Keratinocyte (primary cell): Measurements from ENCODE around the gene ETV3. TPM values are rescaled to one million over a fixed set of nuclear protein-coding genes. Genes with fewer than 3 reads are reported as not detected.

Experiments used
- DNase-seq: peaks from one replicate; pipeline ENCODE4 v3.0.0-alpha.2; 2011; ENCODE audit warnings: low read depth, missing footprints, low spot score
- FAIRE-seq: peaks from 2 replicates; lab custom pipeline; 2011; peaks lifted over from hg19 to GRCh38; lab: Jason Lieb, UNC
- H2AFZ ChIP-seq: 2 replicates; pipeline ENCODE4 v1.6.0; 2012; ENCODE audit warnings: low read length, control low read depth, inconsistent platforms; ENCODE audit not compliant: control insufficient read depth
- H3K27ac ChIP-seq: 2 replicates; pipeline ENCODE4 v1.5.1; 2011; ENCODE audit warnings: low read length; ENCODE audit not compliant: control insufficient read depth, insufficient read depth
- H3K27me3 ChIP-seq: 3 replicates; pipeline ENCODE4 v1.6.0; 2011; ENCODE audit warnings: low read length; ENCODE audit not compliant: control insufficient read depth, insufficient read depth; ENCODE audit errors: extremely low read depth
- H3K36me3 ChIP-seq, 2 experiments: 2 replicates in 1 of 2; 3 replicates in 1 of 2; pipeline ENCODE4 v1.5.1; 2011; ENCODE audit warnings: low read length in 2 of 2, mild to moderate bottlenecking in 1 of 2; ENCODE audit not compliant: control insufficient read depth in 2 of 2, insufficient read depth in 2 of 2; ENCODE audit errors: extremely low read depth in 1 of 2
- H3K4me1 ChIP-seq: 3 replicates; pipeline ENCODE4 v1.5.1; 2011; ENCODE audit warnings: low read length; ENCODE audit not compliant: control insufficient read depth, insufficient read depth; ENCODE audit errors: extremely low read depth
- H3K4me2 ChIP-seq: 3 replicates; pipeline ENCODE4 v1.6.0; 2011; ENCODE audit warnings: low read depth, low read length; ENCODE audit not compliant: control insufficient read depth, insufficient read depth; ENCODE audit errors: extremely low read depth
- H3K4me3 ChIP-seq, 3 experiments: fragments of 200-600 bp in 1 of 3; sonication (generic) in 1 of 3; 2 replicates in 2 of 3; 3 replicates in 1 of 3; pipeline ENCODE4 v1.5.1; 2011 to 2016; ENCODE audit warnings: low read length in 3 of 3, mild to moderate bottlenecking in 3 of 3, control low read depth in 2 of 3, inconsistent platforms in 1 of 3, low read depth in 1 of 3, mixed read lengths in 1 of 3, mixed run types in 1 of 3, moderate library complexity in 1 of 3; ENCODE audit not compliant: control insufficient read depth in 2 of 3, insufficient read depth in 2 of 3; ENCODE audit errors: extremely low read depth in 1 of 3
- H3K79me2 ChIP-seq: 2 replicates; pipeline ENCODE4 v1.6.0; 2012; ENCODE audit warnings: low read length; ENCODE audit not compliant: control insufficient read depth, insufficient read depth
- H3K9ac ChIP-seq: 3 replicates; pipeline ENCODE4 v1.6.0; 2011; ENCODE audit warnings: low read length; ENCODE audit not compliant: control insufficient read depth, insufficient read depth; ENCODE audit errors: extremely low read depth
- H3K9me1 ChIP-seq: 3 replicates; pipeline ENCODE4 v1.6.0; 2011; ENCODE audit warnings: low read length; ENCODE audit not compliant: control insufficient read depth, insufficient read depth; ENCODE audit errors: extremely low read depth
- H3K9me3 ChIP-seq: 2 replicates; pipeline ENCODE4 v1.5.1; 2012; ENCODE audit warnings: low read depth, low read length; ENCODE audit not compliant: control insufficient read depth
- H4K20me1 ChIP-seq: 3 replicates; pipeline ENCODE4 v1.6.0; 2011; ENCODE audit warnings: low read length; ENCODE audit not compliant: control insufficient read depth, insufficient read depth; ENCODE audit errors: extremely low read depth
- EZH2 ChIP-seq: IDR thresholded peaks from one replicate; pipeline ENCODE4 v1.6.1; 2012; ENCODE audit warnings: inconsistent platforms, mild to moderate bottlenecking, low read length, moderate library complexity
- dilution Hi-C: fragments of 300-500 bp; cut with MboI; formaldehyde crosslinking; loops from one replicate; pipeline ENCODE4 v1.7.0; 2020; ENCODE audit warnings: low sequenced_read_pairs; ENCODE audit not compliant: extremely low pct_ligation_motif_present
- polyA plus RNA-seq, 5 experiments: library from polyadenylated mRNA; depleted of rRNA in 3 of 5; stranded (reverse) in 3 of 5; stranded (forward) in 1 of 5; unstranded in 1 of 5; fragments of >200 nt; gene quantifications; 1 replicate in 1 of 5; 2 replicates in 3 of 5; 3 replicates in 1 of 5; pipeline versions ENCODE4 v1.2.1 to v1.2.3, GENCODE V29; 2011 to 2012; ENCODE audit warnings: missing spikeins in 2 of 5, low read depth in 1 of 5, low replicate concordance in 1 of 5
- TF ChIP-seq, protein P1 (sequence below), 3 experiments: IDR thresholded peaks in 1 of 3; conservative IDR thresholded peaks in 1 of 3; optimal IDR thresholded peaks in 1 of 3; 2 replicates in 2 of 3; 3 replicates in 1 of 3; pipeline versions ENCODE3 to v1.5.1; 2011; ENCODE audit warnings: low read length in 3 of 3, mild to moderate bottlenecking in 3 of 3, moderate library complexity in 2 of 3, control low read depth in 1 of 3, inconsistent platforms in 1 of 3; ENCODE audit not compliant: insufficient read depth in 2 of 3; ENCODE audit errors: extremely low read depth in 1 of 3

ETV3 gene
- polyA plus RNA-seq, 1 donor (not counting 4 experiments of a cell fraction or from before 2014, with no cell fraction given), result 22.3 TPM

DNA sequence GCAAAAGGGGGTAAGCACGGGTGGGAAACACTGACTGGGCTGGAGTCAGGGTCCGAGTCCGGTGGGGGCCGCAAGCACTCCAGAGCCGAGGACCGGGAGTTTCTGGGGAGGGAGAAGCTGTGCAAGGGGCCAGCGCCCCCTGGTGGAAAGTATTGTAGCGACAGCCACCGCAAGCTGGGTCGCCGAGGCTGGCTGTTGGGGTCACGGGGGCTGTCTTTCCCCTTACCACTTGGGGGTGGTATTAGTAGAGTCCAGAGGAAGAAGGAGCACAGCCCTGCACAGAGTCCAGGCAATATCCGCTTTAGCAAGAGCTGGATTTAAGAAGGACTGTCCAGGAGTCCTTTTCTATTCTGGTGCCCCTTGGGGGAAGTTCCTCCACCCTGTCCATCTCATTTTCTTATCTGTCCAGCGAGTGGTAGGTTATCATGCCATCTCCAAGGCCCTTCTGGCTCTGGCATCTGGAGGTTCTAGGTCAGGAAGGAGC is 17.9 kb upstream of the ETV3 start:
- dilution Hi-C loops, result no loop called here
- peak overlapping the region; percentile 79 for H2AFZ ChIP-seq
- H3K9ac ChIP-seq, result no peak overlapping the region

DNA sequence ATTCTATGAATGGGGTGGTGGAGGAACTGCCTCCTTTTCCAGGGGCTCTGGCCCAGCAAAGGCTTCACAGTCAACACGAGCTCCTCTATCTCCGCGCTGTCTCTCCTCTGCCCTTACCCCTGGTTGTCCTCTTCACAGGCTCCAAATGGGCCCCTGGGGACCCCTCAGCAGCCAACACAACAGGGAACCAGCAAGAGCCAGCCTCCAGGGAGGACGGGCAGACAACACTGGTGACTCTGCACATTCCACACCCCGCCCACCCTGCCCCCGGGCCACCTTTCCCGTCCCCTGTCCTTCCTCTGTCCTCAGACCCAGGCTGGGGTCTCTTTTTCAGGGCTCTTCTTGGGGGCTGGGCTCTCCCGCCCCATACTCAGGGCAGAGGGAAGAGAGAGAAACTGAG is 17.5 kb upstream of the ETV3 start:
- no peak overlapping the region for H3K27ac ChIP-seq
- FAIRE-seq (no peak), DNase-seq (no peak)
- TF ChIP-seq EZH2, result no peak
- TF ChIP-seq, protein P1, sequence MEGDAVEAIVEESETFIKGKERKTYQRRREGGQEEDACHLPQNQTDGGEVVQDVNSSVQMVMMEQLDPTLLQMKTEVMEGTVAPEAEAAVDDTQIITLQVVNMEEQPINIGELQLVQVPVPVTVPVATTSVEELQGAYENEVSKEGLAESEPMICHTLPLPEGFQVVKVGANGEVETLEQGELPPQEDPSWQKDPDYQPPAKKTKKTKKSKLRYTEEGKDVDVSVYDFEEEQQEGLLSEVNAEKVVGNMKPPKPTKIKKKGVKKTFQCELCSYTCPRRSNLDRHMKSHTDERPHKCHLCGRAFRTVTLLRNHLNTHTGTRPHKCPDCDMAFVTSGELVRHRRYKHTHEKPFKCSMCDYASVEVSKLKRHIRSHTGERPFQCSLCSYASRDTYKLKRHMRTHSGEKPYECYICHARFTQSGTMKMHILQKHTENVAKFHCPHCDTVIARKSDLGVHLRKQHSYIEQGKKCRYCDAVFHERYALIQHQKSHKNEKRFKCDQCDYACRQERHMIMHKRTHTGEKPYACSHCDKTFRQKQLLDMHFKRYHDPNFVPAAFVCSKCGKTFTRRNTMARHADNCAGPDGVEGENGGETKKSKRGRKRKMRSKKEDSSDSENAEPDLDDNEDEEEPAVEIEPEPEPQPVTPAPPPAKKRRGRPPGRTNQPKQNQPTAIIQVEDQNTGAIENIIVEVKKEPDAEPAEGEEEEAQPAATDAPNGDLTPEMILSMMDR (optimal IDR thresholded peaks at IDR 0.05 in 1 of 3, IDR thresholded peaks at IDR 0.05 in 1 of 3, conservative IDR thresholded peaks at IDR 0.05 in 1 of 3; ENCODE audit: extremely low read depth in 1 of 3, insufficient read depth in 2 of 3, low read length in 3 of 3), result no peak
- H2AFZ ChIP-seq, result peak overlapping the region; percentile 79
- H3K9me3 ChIP-seq, result no peaks in the 10 kb centered on the region
- dilution Hi-C loops, result no loop called here
- no peaks in the 10 kb centered on the region for H4K20me1 ChIP-seq
- no peak overlapping the region for H3K4me3 ChIP-seq
- H3K9ac ChIP-seq, result no peak overlapping the region
- no peaks in the 10 kb centered on the region for H3K9me1 ChIP-seq
- no peaks in the 10 kb centered on the region for H3K79me2 ChIP-seq
- no peaks in the 10 kb centered on the region for H3K36me3 ChIP-seq
- no peaks in the 10 kb centered on the region for H3K27me3 ChIP-seq
- peaks cover 33% of the 10 kb centered on the region for H3K4me1 ChIP-seq
- peak overlapping the region; percentile 59 for H3K4me2 ChIP-seq

More for the DNA sequence above, 17.9 kb upstream of the ETV3 start:
- DNase-seq (no peak), FAIRE-seq (no peak)
- H3K4me3 ChIP-seq, result no peak overlapping the region
- H4K20me1 ChIP-seq, result no peaks in the 10 kb centered on the region
- no peak overlapping the region for H3K27ac ChIP-seq
- H3K79me2 ChIP-seq, result no peaks in the 10 kb centered on the region
- peaks cover 33% of the 10 kb centered on the region for H3K4me1 ChIP-seq
- H3K4me2 ChIP-seq, result peak overlapping the region; percentile 59
- no peaks in the 10 kb centered on the region for H3K9me3 ChIP-seq
- H3K9me1 ChIP-seq, result no peaks in the 10 kb centered on the region
- no peak for TF ChIP-seq EZH2
- TF ChIP-seq, protein P1 (optimal IDR thresholded peaks at IDR 0.05 in 1 of 3, IDR thresholded peaks at IDR 0.05 in 1 of 3, conservative IDR thresholded peaks at IDR 0.05 in 1 of 3; ENCODE audit: extremely low read depth in 1 of 3, insufficient read depth in 2 of 3, low read length in 3 of 3), result peak; percentile 81 to 95 (median 89)
- H3K36me3 ChIP-seq, result no peaks in the 10 kb centered on the region
- no peaks in the 10 kb centered on the region for H3K27me3 ChIP-seq
